GM23248 (cell line): ENCODE results near the gene PIH1D1. TPM values are rescaled to one million over a fixed set of nuclear protein-coding genes. Genes with fewer than 3 reads are reported as not detected.
A peak's percentile ranks its signal among the peaks of the same experiment; 100 is the strongest.
"Not testable (repeated sequence)": the region's sequence is repeated elsewhere in the genome, so short reads cannot be mapped to it uniquely, and the experiment has no call there.

ENCODE experiments used
- DNase-seq: peaks from one replicate; pipeline ENCODE4 v3.0.0-alpha.2; 2015
- H2AFZ ChIP-seq: fragments of 200-600 bp; sonication (generic); 2 replicates; pipeline ENCODE4 v1.6.1; 2016; ENCODE audit warnings: antibody characterized with exemption
- H3F3A ChIP-seq: fragments of 200-600 bp; sonication (generic); 2 replicates; pipeline ENCODE4 v1.6.1; 2016; ENCODE audit warnings: mild to moderate bottlenecking, antibody characterized with exemption, mixed run types; ENCODE audit not compliant: insufficient read depth
- H3K27ac ChIP-seq: fragments of 200-600 bp; sonication (generic); 2 replicates; pipeline ENCODE4 v1.5.1; 2016; ENCODE audit warnings: mild to moderate bottlenecking
- H3K27me3 ChIP-seq: fragments of 200-600 bp; sonication (generic); replicated peaks from 2 replicates; pipeline ENCODE4 v1.6.1; 2016; ENCODE audit warnings: mild to moderate bottlenecking; ENCODE audit not compliant: insufficient read depth
- H3K36me3 ChIP-seq: fragments of 200-600 bp; sonication (generic); 2 replicates; pipeline ENCODE4 v1.6.1; 2016; ENCODE audit warnings: low read depth, mild to moderate bottlenecking
- H3K4me1 ChIP-seq: fragments of 200-600 bp; sonication (generic); 2 replicates; pipeline ENCODE4 v1.6.1; 2016; ENCODE audit warnings: mild to moderate bottlenecking; ENCODE audit not compliant: insufficient read depth
- H3K4me2 ChIP-seq: fragments of 200-600 bp; sonication (generic); one replicate; pipeline ENCODE4 v1.6.1; 2016; ENCODE audit warnings: mild to moderate bottlenecking; ENCODE audit not compliant: unreplicated experiment
- H3K4me3 ChIP-seq: fragments of 200-600 bp; sonication (generic); 2 replicates; pipeline ENCODE4 v1.5.1; 2016; ENCODE audit warnings: mild to moderate bottlenecking
- H3K79me2 ChIP-seq: fragments of 200-600 bp; sonication (generic); 2 replicates; pipeline ENCODE4 v1.6.1; 2016; ENCODE audit warnings: mild to moderate bottlenecking; ENCODE audit not compliant: insufficient read depth
- H3K9ac ChIP-seq: fragments of 200-600 bp; sonication (generic); 2 replicates; pipeline ENCODE4 v1.6.1; 2016; ENCODE audit warnings: mild to moderate bottlenecking
- H3K9me2 ChIP-seq: fragments of 200-600 bp; sonication (generic); 2 replicates; pipeline ENCODE4 v1.6.1; 2016; ENCODE audit warnings: mixed run types, mild to moderate bottlenecking, moderate library complexity; ENCODE audit not compliant: insufficient read depth
- H3K9me3 ChIP-seq: fragments of 200-600 bp; sonication (generic); one replicate; pipeline ENCODE4 v1.6.1; 2017; ENCODE audit warnings: low read depth
- H4K20me1 ChIP-seq: fragments of 200-600 bp; sonication (generic); 2 replicates; pipeline ENCODE4 v1.6.0; 2016; ENCODE audit not compliant: insufficient read depth
- EZH2 ChIP-seq: fragments of 200-600 bp; sonication (generic); IDR thresholded peaks from 2 replicates; pipeline ENCODE4 v1.6.1; 2018; ENCODE audit warnings: antibody characterized with exemption, mild to moderate bottlenecking; ENCODE audit not compliant: insufficient read depth, poor library complexity, severe bottlenecking
- EZH2phosphoT487 ChIP-seq: fragments of 200-600 bp; sonication (generic); IDR thresholded peaks from 2 replicates; pipeline ENCODE4 v1.6.1; 2018; ENCODE audit warnings: antibody characterized with exemption, moderate library complexity, mild to moderate bottlenecking, low read depth; ENCODE audit not compliant: insufficient read depth
- WGBS, 2 experiments: methylation state at CpG; one replicate each; pipeline ENCODE4 v1.1.6; 2015 to 2017; ENCODE audit warnings: low lambda C conversion rate in 2 of 2, low coverage in 1 of 2; ENCODE audit errors: missing lambda C conversion rate in 2 of 2; 5-methylcytosine and 5-hydroxymethylcytosine counted together
- in situ Hi-C: fragments of 300-500 bp; cut with MboI; formaldehyde crosslinking; loops from 2 replicates; pipeline ENCODE4 v1.15.0; 2020
- polyA plus RNA-seq: library from polyadenylated mRNA; unstranded; fragments of >200 nt; fragmentation: Nextera tagmentation; extraction: Ambion mirVana; gene quantifications from 2 replicates; pipeline ENCODE4 v1.2.1, GENCODE V29; 2016
- total RNA-seq: library from RNA; depleted of rRNA; stranded (reverse); fragments of >200 nt; shearing (Covaris generic); gene quantifications from 2 replicates; pipeline ENCODE4 v1.2.3, GENCODE V29; 2014

Gene PIH1D1
- total and polyA plus RNA-seq, 2 experiments from 2014 or later, result 73.5 to 90.2 TPM

- Histone ChIP-seq H3K9me3 (no peaks in the 10 kb centered on the region), H3K36me3 (no peaks in the 10 kb centered on the region), H3K4me3 (peak within 1 kb of the TSS; percentile 99), H4K20me1 (no peaks in the 10 kb centered on the region), H3K79me2 (no peaks in the 10 kb centered on the region), H3F3A (no peaks in the 10 kb centered on the region), H3K4me2 (peak within 1 kb of the TSS; percentile 95), H3K4me1 (peaks cover 4% of the 10 kb centered on the region), H3K27me3 (no peaks in the 10 kb centered on the region), H3K9ac (peak within 1 kb of the TSS; percentile 92), H3K27ac (no peak within 1 kb of the TSS), H3K9me2 (no peaks in the 10 kb centered on the region), H2AFZ (peak within 1 kb of the TSS; percentile 96)
- DNase-seq, result peak; percentile 83
- TF ChIP-seq EZH2phosphoT487 (no peak), EZH2 (no peak)
- in situ Hi-C loops, result no loop called here
- 1 to 2% methylated on average over 28 to 29 of the region's 33 CpGs for WGBS, 2 experiments
Observed at GRCh38 chr19:49473868-49474541, 22.4 kb upstream of the PIH1D1 start, which contains the start of gene FLT3LG. FLT3LG (plus strand) TSS chr19:49474215; CDS start chr19:49474640, 425 bp downstream.

- H3K27ac ChIP-seq, H3K36me3 ChIP-seq, H3K27me3 ChIP-seq, in situ Hi-C loops, H3K9me2 ChIP-seq, H3K9me3 ChIP-seq, H4K20me1 ChIP-seq, H3K4me1 ChIP-seq, DNase-seq, H3K79me2 ChIP-seq, H3F3A ChIP-seq: not testable (repeated sequence)
- H3K9ac ChIP-seq, result peak overlapping the region; percentile 92
- peak overlapping the region; percentile 99 for H3K4me3 ChIP-seq
- peak overlapping the region; percentile 96 for H2AFZ ChIP-seq
- peak overlapping the region; percentile 95 for H3K4me2 ChIP-seq
- WGBS, 2 experiments, result 56 to 60% methylated on average over 9 of the region's 9 CpGs
Observed at GRCh38 chr19:49473501-49473867, 21.9 kb upstream of the PIH1D1 start.

- Histone ChIP-seq H3K4me1 (peaks cover 4% of the 10 kb centered on the region), H3K9me2 (no peaks in the 10 kb centered on the region), H3K9ac (no peak overlapping the region), H3K4me3 (no peak overlapping the region), H2AFZ (0 out of 2 replicates have a peak overlapping the region, but pooled peaks have one; percentile 96), H3K27me3 (no peaks in the 10 kb centered on the region), H3K36me3 (no peaks in the 10 kb centered on the region), H3K79me2 (no peaks in the 10 kb centered on the region), H3K4me2 (no peak overlapping the region), H3K9me3 (no peaks in the 10 kb centered on the region), H3K27ac (no peak overlapping the region), H3F3A (no peaks in the 10 kb centered on the region), H4K20me1 (no peaks in the 10 kb centered on the region)
- 65 to 71% methylated on average over 9 of the region's 9 CpGs for WGBS, 2 experiments
- TF ChIP-seq EZH2phosphoT487 (no peak), EZH2 (no peak)
- in situ Hi-C loops, result no loop called here
- DNase-seq, result no peak
Observed at GRCh38 chr19:49472936-49473335, 21.3 kb upstream of the PIH1D1 start.

- TF ChIP-seq EZH2 (no peak), EZH2phosphoT487 (no peak)
- no peak overlapping the region for H3K9ac ChIP-seq
- DNase-seq, result no peak
- H3F3A ChIP-seq, result no peaks in the 10 kb centered on the region
- no peak overlapping the region for H3K27ac ChIP-seq
- peaks cover 4% of the 10 kb centered on the region for H3K4me1 ChIP-seq
- no peaks in the 10 kb centered on the region for H3K9me2 ChIP-seq
- H3K4me2 ChIP-seq, result no peak overlapping the region
- H4K20me1 ChIP-seq, result no peaks in the 10 kb centered on the region
- 47 to 55% methylated on average over 8 of the region's 8 CpGs for WGBS, 2 experiments
- no peaks in the 10 kb centered on the region for H3K9me3 ChIP-seq
- no peaks in the 10 kb centered on the region for H3K36me3 ChIP-seq
- in situ Hi-C loops, result no loop called here
- no peak overlapping the region for H2AFZ ChIP-seq
- no peaks in the 10 kb centered on the region for H3K79me2 ChIP-seq
- H3K27me3 ChIP-seq, result no peaks in the 10 kb centered on the region
- H3K4me3 ChIP-seq, result no peak overlapping the region
Observed at GRCh38 chr19:49470615-49470978, 19.0 kb upstream of the PIH1D1 start.
